ENCODE data around the gene STXBP1. TPM values are rescaled to one million over a fixed set of nuclear protein-coding genes. Genes with fewer than 3 reads are reported as not detected.

STXBP1 gene
- total and polyA plus RNA-seq, 9 of the 15 experiments (the other 6 are each of a cell fraction or from before 2014, with no cell fraction given), result 4.6 to 35.1 (median 9.7) TPM

GRCh38 chr9:127567730-127568617 is 44.1 kb upstream of the STXBP1 start (continued):
- TF ChIP-seq ZNF41 (CRISPR knock-in tag; conservative IDR thresholded peaks at IDR 0.05) (no peak), KDM5B (IDR thresholded peaks at IDR 0.05; ENCODE audit: insufficient replicate concordance, low read depth, low read length) (peak; percentile 32), MNT (conservative IDR thresholded peaks at IDR 0.05) (peak; percentile 94 to 95), MED1 (CRISPR knock-in tag; IDR thresholded peaks at IDR 0.05; ENCODE audit: borderline replicate concordance) (no peak), EP400 (IDR thresholded peaks at IDR 0.05) (peak; percentile 57), UBTF (IDR thresholded peaks at IDR 0.05; ENCODE audit: borderline replicate concordance in 1 of 2, low read depth in 2 of 2, low read length in 2 of 2) (0 out of 4 replicates have a peak, but pooled peaks of 1 of the 2 experiments have one; percentile 18), GATA2 (CRISPR knock-in tag; IDR thresholded peaks at IDR 0.05) (no peak), CEBPZ (IDR thresholded peaks at IDR 0.05; ENCODE audit: borderline replicate concordance, low read depth, low read length) (no peak)

All from K562 (cell line).